A204.1 (cell line): ENCODE results near the gene GFRA4.

Experiments
- FAIRE-seq: peaks from 2 replicates; lab custom pipeline; 2012; peaks lifted over from hg19 to GRCh38; lab: Jason Lieb, UNC

GFRA4 gene

GRCh38 chr20:3693376-3693775 lies 30.2 kb upstream of the GFRA4 start:
- no peak for FAIRE-seq

GRCh38 chr20:3692706-3693294 lies 29.6 kb upstream of the GFRA4 start:
- FAIRE-seq = no peak

- FAIRE-seq = no peak
These were observed 28.7 kb upstream of the GFRA4 start for GRCh38 chr20:3691897-3692296.

- FAIRE-seq = no peak
These were observed 28.1 kb upstream of the GFRA4 start for GRCh38 chr20:3691306-3691705.

GRCh38 chr20:3690413-3690812 lies 27.2 kb upstream of the GFRA4 start:
- FAIRE-seq = no peak

- no peak for FAIRE-seq
These were observed 26.8 kb upstream of the GFRA4 start for GRCh38 chr20:3689978-3690377.

GRCh38 chr20:3687655-3688054 lies 24.5 kb upstream of the GFRA4 start:
- FAIRE-seq = no peak

GRCh38 chr20:3686867-3687321 lies 23.7 kb upstream of the GFRA4 start:
- FAIRE-seq = no peak

GRCh38 chr20:3686421-3686820 lies 23.2 kb upstream of the GFRA4 start:
- no peak for FAIRE-seq

- no peak for FAIRE-seq
These were observed 22.1 kb upstream of the GFRA4 start for GRCh38 chr20:3685341-3685740.

- FAIRE-seq = no peak
These were observed 19.0 kb upstream of the GFRA4 start, which contains the start of gene ADAM33 for GRCh38 chr20:3681931-3682781. Gene ADAM33, minus strand, starts transcription at chr20:3682010. Its CDS starts 6 bp downstream, at chr20:3682004.

GRCh38 chr20:3681352-3681930 lies 18.2 kb upstream of the GFRA4 start:
- FAIRE-seq = no peak

GRCh38 chr20:3680701-3681351 lies 17.6 kb upstream of the GFRA4 start:
- FAIRE-seq = no peak

GRCh38 chr20:3679749-3680700 lies 16.8 kb upstream of the GFRA4 start:
- FAIRE-seq = no peak

- FAIRE-seq = no peak
These were observed 15.9 kb upstream of the GFRA4 start for GRCh38 chr20:3678856-3679720.

GRCh38 chr20:3678198-3678597 lies 15.0 kb upstream of the GFRA4 start:
- no peak for FAIRE-seq

GRCh38 chr20:3677733-3678132 lies 14.5 kb upstream of the GFRA4 start:
- FAIRE-seq = no peak

GRCh38 chr20:3674995-3675900 lies 12.0 kb upstream of the GFRA4 start:
- no peak for FAIRE-seq

- FAIRE-seq = no peak
These were observed 11.2 kb upstream of the GFRA4 start for GRCh38 chr20:3674447-3674846.
